PC-3 (cell line): ENCODE data around the gene SKIC2.
"Not testable (repeated sequence)": the region's sequence is repeated elsewhere in the genome, so short reads cannot be mapped to it uniquely, and the experiment has no call there.

Source experiments
- CTCF ChIP-seq: fragments of 300-600 bp; sonication (generic); conservative IDR thresholded peaks from 2 replicates; pipeline ENCODE4 v1.5.1; 2017; ENCODE audit warnings: antibody characterized with exemption, low read depth, mild to moderate bottlenecking, low read length
- EZH2 ChIP-seq: fragments of 300-600 bp; sonication (generic); IDR thresholded peaks from one replicate; pipeline ENCODE4 v1.6.1; 2017; ENCODE audit warnings: antibody characterized with exemption, mild to moderate bottlenecking, low read length; ENCODE audit not compliant: unreplicated experiment
- EZH2phosphoT487 ChIP-seq: fragments of 300-600 bp; sonication (generic); IDR thresholded peaks from 2 replicates; pipeline ENCODE4 v1.6.1; 2018; ENCODE audit warnings: mild to moderate bottlenecking, antibody characterized with exemption, low read length, borderline replicate concordance

- TF ChIP-seq CTCF, EZH2, EZH2phosphoT487: not testable (repeated sequence)
Measured at GRCh38 chr6:32008037-32008436, 49.1 kb downstream of the SKIC2 start.
